ENCODE data around the gene INSL4. TPM values are rescaled to one million over a fixed set of nuclear protein-coding genes. Genes with fewer than 3 reads are reported as not detected.

The INSL4 gene
- total RNA-seq, 1 donor from 2014 or later: not detected

DNA sequence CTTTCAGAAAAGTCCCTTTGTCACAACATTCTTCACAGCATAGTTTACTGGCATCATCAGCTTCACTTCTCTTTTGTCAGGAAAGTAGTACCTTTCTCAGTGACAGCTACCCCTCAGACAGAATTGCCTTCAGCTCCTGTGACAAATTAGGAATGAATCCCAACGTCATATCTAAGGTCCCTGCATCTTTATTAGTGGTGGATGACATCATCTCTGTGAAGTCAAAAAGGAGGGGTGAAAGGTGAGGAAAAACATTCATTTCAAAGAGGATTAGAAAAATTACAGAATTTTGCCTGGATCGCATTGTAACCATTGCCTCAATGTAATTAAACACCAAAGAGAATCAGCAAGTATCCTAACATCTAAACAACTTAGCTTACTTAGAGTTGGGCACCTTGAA is 37.9 kb upstream of the INSL4 start:
- TF ChIP-seq, protein P1, sequence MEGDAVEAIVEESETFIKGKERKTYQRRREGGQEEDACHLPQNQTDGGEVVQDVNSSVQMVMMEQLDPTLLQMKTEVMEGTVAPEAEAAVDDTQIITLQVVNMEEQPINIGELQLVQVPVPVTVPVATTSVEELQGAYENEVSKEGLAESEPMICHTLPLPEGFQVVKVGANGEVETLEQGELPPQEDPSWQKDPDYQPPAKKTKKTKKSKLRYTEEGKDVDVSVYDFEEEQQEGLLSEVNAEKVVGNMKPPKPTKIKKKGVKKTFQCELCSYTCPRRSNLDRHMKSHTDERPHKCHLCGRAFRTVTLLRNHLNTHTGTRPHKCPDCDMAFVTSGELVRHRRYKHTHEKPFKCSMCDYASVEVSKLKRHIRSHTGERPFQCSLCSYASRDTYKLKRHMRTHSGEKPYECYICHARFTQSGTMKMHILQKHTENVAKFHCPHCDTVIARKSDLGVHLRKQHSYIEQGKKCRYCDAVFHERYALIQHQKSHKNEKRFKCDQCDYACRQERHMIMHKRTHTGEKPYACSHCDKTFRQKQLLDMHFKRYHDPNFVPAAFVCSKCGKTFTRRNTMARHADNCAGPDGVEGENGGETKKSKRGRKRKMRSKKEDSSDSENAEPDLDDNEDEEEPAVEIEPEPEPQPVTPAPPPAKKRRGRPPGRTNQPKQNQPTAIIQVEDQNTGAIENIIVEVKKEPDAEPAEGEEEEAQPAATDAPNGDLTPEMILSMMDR (IDR thresholded peaks at IDR 0.05): no peak
- TF ChIP-seq EZH2 (IDR thresholded peaks at IDR 0.05): no peak
- TF ChIP-seq EZH2phosphoT487 (IDR thresholded peaks at IDR 0.05): no peak
- no peak overlapping the region for H2AFZ ChIP-seq (replicated peaks)
- H3K27me3 ChIP-seq: no peaks in the 10 kb centered on the region
- H3K4me3 ChIP-seq: no peak overlapping the region
- no peak overlapping the region for H3K4me2 ChIP-seq
- no peaks in the 10 kb centered on the region for H3K36me3 Mint-ChIP-seq
- H3F3A ChIP-seq (ENCODE audit: low read depth): no peaks in the 10 kb centered on the region
- H3K4me1 Mint-ChIP-seq: no peaks in the 10 kb centered on the region
- H4K20me1 ChIP-seq (ENCODE audit: low read depth): no peaks in the 10 kb centered on the region
- peaks cover 5% of the 10 kb centered on the region for H3K36me3 ChIP-seq
- H3K4me1 ChIP-seq: no peaks in the 10 kb centered on the region
- no peak overlapping the region for H3K9ac ChIP-seq
- DNase-seq (ENCODE audit: low spot score): no peak
- H3K27ac Mint-ChIP-seq: no peak overlapping the region
- H3K79me2 ChIP-seq (ENCODE audit: low read depth): no peaks in the 10 kb centered on the region
- H3K4me3 Mint-ChIP-seq: no peak overlapping the region
- no peak overlapping the region for H3K27ac ChIP-seq
- no peaks in the 10 kb centered on the region for H3K9me3 ChIP-seq (ENCODE audit: low read depth)
- no peaks in the 10 kb centered on the region for H3K9me3 Mint-ChIP-seq
- H3K27me3 Mint-ChIP-seq (ENCODE audit: insufficient read depth, low read depth): peaks cover 2% of the 10 kb centered on the region

DNA sequence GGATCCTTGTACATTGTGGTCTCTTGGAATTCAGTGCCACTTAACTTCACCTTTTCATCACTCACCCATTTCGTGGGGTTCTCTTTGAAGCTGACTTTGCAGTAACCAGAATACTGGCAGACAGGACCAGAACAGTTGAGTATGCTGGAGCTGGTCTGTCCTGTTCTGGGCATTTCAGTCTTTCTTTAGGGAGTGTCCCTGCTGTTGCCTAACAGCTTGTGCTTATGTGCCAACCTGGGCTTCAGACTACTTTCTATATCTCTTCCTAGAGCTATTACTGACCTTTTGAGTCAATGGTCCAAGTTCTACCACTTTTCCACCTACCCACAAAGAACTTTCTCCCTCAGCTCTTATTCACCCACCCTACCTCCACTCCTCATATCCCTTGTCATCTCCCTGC is 35.8 kb upstream of the INSL4 start:
- Histone ChIP-seq H3K27ac (no peak overlapping the region), H4K20me1 (ENCODE audit: low read depth) (no peaks in the 10 kb centered on the region), H3K79me2 (ENCODE audit: low read depth) (no peaks in the 10 kb centered on the region), H3K27me3 (no peaks in the 10 kb centered on the region), H3K4me1 (peaks cover 3% of the 10 kb centered on the region), H3K9me3 (ENCODE audit: low read depth) (no peaks in the 10 kb centered on the region), H2AFZ (replicated peaks) (no peak overlapping the region), H3K4me2 (no peak overlapping the region), H3K9ac (no peak overlapping the region), H3F3A (ENCODE audit: low read depth) (no peaks in the 10 kb centered on the region), H3K4me3 (no peak overlapping the region), H3K36me3 (peaks cover 6% of the 10 kb centered on the region)
- TF ChIP-seq EZH2 (IDR thresholded peaks at IDR 0.05): no peak
- no peak for TF ChIP-seq EZH2phosphoT487 (IDR thresholded peaks at IDR 0.05)
- TF ChIP-seq, protein P1 (IDR thresholded peaks at IDR 0.05): no peak
- no peaks in the 10 kb centered on the region for H3K36me3 Mint-ChIP-seq
- H3K4me3 Mint-ChIP-seq: no peak overlapping the region
- no peak overlapping the region for H3K27ac Mint-ChIP-seq
- H3K9me3 Mint-ChIP-seq: no peaks in the 10 kb centered on the region
- no peaks in the 10 kb centered on the region for H3K4me1 Mint-ChIP-seq
- H3K27me3 Mint-ChIP-seq (ENCODE audit: insufficient read depth, low read depth): peaks cover 2% of the 10 kb centered on the region
- DNase-seq (ENCODE audit: low spot score): no peak

DNA sequence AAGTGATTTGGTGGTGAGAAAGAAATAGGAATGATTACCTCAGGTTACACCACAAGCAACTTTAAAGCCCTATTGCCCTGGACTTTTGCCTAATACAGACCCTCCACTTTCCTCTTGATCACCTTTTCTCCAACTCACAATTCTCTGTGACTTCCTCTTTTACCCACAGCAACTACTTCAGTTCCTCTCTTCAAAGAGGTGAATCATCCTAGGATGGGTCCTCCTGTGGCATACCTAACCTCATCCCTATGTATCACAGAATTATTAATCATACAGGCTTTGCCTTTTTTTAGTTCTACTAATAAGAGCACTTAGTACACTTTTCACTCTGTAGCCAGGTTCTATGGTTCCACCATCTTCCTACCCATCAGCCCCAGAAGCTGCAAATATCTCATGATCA is 26.1 kb upstream of the INSL4 start:
- TF ChIP-seq EZH2phosphoT487 (IDR thresholded peaks at IDR 0.05) (no peak), EZH2 (IDR thresholded peaks at IDR 0.05) (no peak)
- TF ChIP-seq, protein P1 (IDR thresholded peaks at IDR 0.05): no peak
- no peak overlapping the region for H3K4me2 ChIP-seq
- no peak overlapping the region for H3K27ac ChIP-seq
- H3K36me3 ChIP-seq: no peaks in the 10 kb centered on the region
- H3K36me3 Mint-ChIP-seq: no peaks in the 10 kb centered on the region
- H3K4me1 ChIP-seq: peaks cover under 1% of the 10 kb centered on the region
- no peaks in the 10 kb centered on the region for H3K9me3 ChIP-seq (ENCODE audit: low read depth)
- H3K4me3 ChIP-seq: no peak overlapping the region
- no peaks in the 10 kb centered on the region for H3F3A ChIP-seq (ENCODE audit: low read depth)
- no peak for DNase-seq (ENCODE audit: low spot score)
- no peak overlapping the region for H3K27ac Mint-ChIP-seq
- H3K4me1 Mint-ChIP-seq: no peaks in the 10 kb centered on the region
- H3K4me3 Mint-ChIP-seq: no peak overlapping the region
- H4K20me1 ChIP-seq (ENCODE audit: low read depth): no peaks in the 10 kb centered on the region
- no peaks in the 10 kb centered on the region for H3K27me3 ChIP-seq
- H2AFZ ChIP-seq (replicated peaks): no peak overlapping the region
- H3K9me3 Mint-ChIP-seq: no peaks in the 10 kb centered on the region
- H3K27me3 Mint-ChIP-seq (ENCODE audit: insufficient read depth, low read depth): no peaks in the 10 kb centered on the region
- H3K79me2 ChIP-seq (ENCODE audit: low read depth): no peaks in the 10 kb centered on the region
- no peak overlapping the region for H3K9ac ChIP-seq
